Measurements from ENCODE around the gene GAS7.

- TF ChIP-seq, protein P1, sequence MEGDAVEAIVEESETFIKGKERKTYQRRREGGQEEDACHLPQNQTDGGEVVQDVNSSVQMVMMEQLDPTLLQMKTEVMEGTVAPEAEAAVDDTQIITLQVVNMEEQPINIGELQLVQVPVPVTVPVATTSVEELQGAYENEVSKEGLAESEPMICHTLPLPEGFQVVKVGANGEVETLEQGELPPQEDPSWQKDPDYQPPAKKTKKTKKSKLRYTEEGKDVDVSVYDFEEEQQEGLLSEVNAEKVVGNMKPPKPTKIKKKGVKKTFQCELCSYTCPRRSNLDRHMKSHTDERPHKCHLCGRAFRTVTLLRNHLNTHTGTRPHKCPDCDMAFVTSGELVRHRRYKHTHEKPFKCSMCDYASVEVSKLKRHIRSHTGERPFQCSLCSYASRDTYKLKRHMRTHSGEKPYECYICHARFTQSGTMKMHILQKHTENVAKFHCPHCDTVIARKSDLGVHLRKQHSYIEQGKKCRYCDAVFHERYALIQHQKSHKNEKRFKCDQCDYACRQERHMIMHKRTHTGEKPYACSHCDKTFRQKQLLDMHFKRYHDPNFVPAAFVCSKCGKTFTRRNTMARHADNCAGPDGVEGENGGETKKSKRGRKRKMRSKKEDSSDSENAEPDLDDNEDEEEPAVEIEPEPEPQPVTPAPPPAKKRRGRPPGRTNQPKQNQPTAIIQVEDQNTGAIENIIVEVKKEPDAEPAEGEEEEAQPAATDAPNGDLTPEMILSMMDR (IDR thresholded peaks at IDR 0.05) = no peak
- TF ChIP-seq POLR2AphosphoS5 (IDR thresholded peaks at IDR 0.05) = no peak
- no peak for TF ChIP-seq POLR2A (IDR thresholded peaks at IDR 0.05)
- TF ChIP-seq EP300 (IDR thresholded peaks at IDR 0.05) = no peak
These were observed 107.4 kb downstream of the GAS7 start for GRCh38 chr17:10091046-10091445.
